WTC11 (cell line): ENCODE data around the gene TOM1. TPM values are rescaled to one million over a fixed set of nuclear protein-coding genes. Genes with fewer than 3 reads are reported as not detected.

Experiments used
- ATAC-seq: fragments of 200-7000 bp; cut with Tn5 transposase; 2 replicates; pipeline ENCODE4 v1.10.0; 2021; ENCODE audit warnings: mild to moderate bottlenecking, moderate library complexity
- CTCF ChIA-PET: fragments of 300-600 bp; sonication (Branson Sonifier 250); formaldehyde crosslinking; loops from one replicate; lab custom pipeline; 2021; ENCODE audit warnings: antibody characterized with exemption; lab: Charles Lee
- POLR2A ChIA-PET: fragments of 350-600 bp; sonication (Branson Sonifier 250); formaldehyde crosslinking; loops from one replicate; lab custom pipeline; 2021; ENCODE audit warnings: antibody characterized with exemption; lab: Charles Lee
- DNase-seq: peaks from one replicate; pipeline ENCODE4 v3.0.0; 2021; ENCODE audit warnings: low spot score
- H3K27ac Mint-ChIP-seq: 2 replicates; pipeline ENCODE4 v1.8.0; 2021; ENCODE audit warnings: mixed read lengths
- H3K27me3 Mint-ChIP-seq: 2 replicates; pipeline ENCODE4 v1.8.0; 2021; ENCODE audit warnings: low read depth, mild to moderate bottlenecking, moderate library complexity, mixed read lengths
- H3K36me3 Mint-ChIP-seq: 2 replicates; pipeline ENCODE4 v1.8.0; 2021; ENCODE audit warnings: mixed read lengths
- H3K4me1 Mint-ChIP-seq: 2 replicates; pipeline ENCODE4 v1.8.0; 2022; ENCODE audit warnings: mixed read lengths
- H3K4me3 Mint-ChIP-seq: 2 replicates; pipeline ENCODE4 v1.8.0; 2021; ENCODE audit warnings: mild to moderate bottlenecking, moderate library complexity, mixed read lengths
- H3K9me3 Mint-ChIP-seq: 2 replicates; pipeline ENCODE4 v1.8.0; 2021; ENCODE audit warnings: mixed read lengths
- ATF2 ChIP-seq: sonication (generic); formaldehyde crosslinking; IDR thresholded peaks from 2 replicates; pipeline ENCODE4 v1.8.1; 2022; ENCODE audit warnings: low read depth, missing genetic modification reagents, borderline replicate concordance
- ATF3 ChIP-seq: sonication (generic); formaldehyde crosslinking; conservative IDR thresholded peaks from 2 replicates; pipeline ENCODE4 v1.8.1; 2022; ENCODE audit warnings: mild to moderate bottlenecking, missing genetic modification reagents
- CREB1 ChIP-seq: sonication (generic); formaldehyde crosslinking; IDR thresholded peaks from 2 replicates; pipeline ENCODE4 v1.8.0; 2023; ENCODE audit warnings: mild to moderate bottlenecking, missing genetic modification reagents
- CREM ChIP-seq: sonication (generic); formaldehyde crosslinking; IDR thresholded peaks from 2 replicates; pipeline ENCODE4 v1.8.1; 2022; ENCODE audit warnings: mild to moderate bottlenecking, missing genetic modification reagents, moderate library complexity
- CTCF ChIP-seq: fragments of 200-600 bp; IDR thresholded peaks from 2 replicates; pipeline ENCODE4 v1.8.0; 2022; ENCODE audit warnings: antibody characterized with exemption
- E2F1 ChIP-seq: sonication (generic); formaldehyde crosslinking; IDR thresholded peaks from 2 replicates; pipeline ENCODE4 v1.8.0; 2022; ENCODE audit warnings: mild to moderate bottlenecking, missing genetic modification reagents
- E2F4 ChIP-seq: sonication (generic); formaldehyde crosslinking; IDR thresholded peaks from 2 replicates; pipeline ENCODE4 v1.8.1; 2022; ENCODE audit warnings: low read depth, mild to moderate bottlenecking, moderate library complexity, missing genetic modification reagents, borderline replicate concordance
- ESRRA ChIP-seq: sonication (generic); formaldehyde crosslinking; IDR thresholded peaks from 2 replicates; pipeline ENCODE4 v1.8.1; 2022; ENCODE audit warnings: mild to moderate bottlenecking, missing genetic modification reagents, borderline replicate concordance
- ETV6 ChIP-seq: sonication (generic); formaldehyde crosslinking; IDR thresholded peaks from 2 replicates; pipeline ENCODE4 v1.8.1; 2022; ENCODE audit warnings: mild to moderate bottlenecking, missing genetic modification reagents
- GRHL2 ChIP-seq: fragments of 250-450 bp; sonication (Bioruptor Pico); IDR thresholded peaks from 2 replicates; pipeline ENCODE4 v1.8.0; 2022; ENCODE audit warnings: mild to moderate bottlenecking, moderate library complexity; ENCODE audit not compliant: insufficient replicate concordance, severe bottlenecking
- HMGXB4 ChIP-seq: sonication (generic); formaldehyde crosslinking; IDR thresholded peaks from 2 replicates; pipeline ENCODE4 v1.8.1; 2023; ENCODE audit warnings: mild to moderate bottlenecking, moderate library complexity, missing genetic modification reagents
- JUN ChIP-seq: sonication (generic); formaldehyde crosslinking; IDR thresholded peaks from 2 replicates; pipeline ENCODE4 v1.8.0; 2023; ENCODE audit warnings: mild to moderate bottlenecking, missing genetic modification reagents
- NFE2L1 ChIP-seq: sonication (generic); formaldehyde crosslinking; IDR thresholded peaks from 2 replicates; pipeline ENCODE4 v1.8.1; 2023; ENCODE audit warnings: missing genetic modification reagents
- OVOL2 ChIP-seq: fragments of 250-450 bp; sonication (Bioruptor Pico); IDR thresholded peaks from 2 replicates; pipeline ENCODE4 v1.9.0; 2021; ENCODE audit warnings: mild to moderate bottlenecking, borderline replicate concordance
- SMAD3 ChIP-seq: sonication (generic); formaldehyde crosslinking; IDR thresholded peaks from 2 replicates; pipeline ENCODE4 v1.8.0; 2022; ENCODE audit warnings: missing genetic modification reagents, mild to moderate bottlenecking, borderline replicate concordance
- SP1 ChIP-seq: sonication (generic); formaldehyde crosslinking; conservative IDR thresholded peaks from 2 replicates; pipeline ENCODE4 v1.8.1; 2022; ENCODE audit warnings: missing genetic modification reagents
- TEAD4 ChIP-seq: sonication (generic); formaldehyde crosslinking; IDR thresholded peaks from 2 replicates; pipeline ENCODE4 v1.8.0; 2022; ENCODE audit warnings: mild to moderate bottlenecking, missing genetic modification reagents
- USF1 ChIP-seq: sonication (generic); formaldehyde crosslinking; IDR thresholded peaks from 2 replicates; pipeline ENCODE4 v1.8.0; 2022; ENCODE audit warnings: mild to moderate bottlenecking, missing genetic modification reagents
- USF2 ChIP-seq: sonication (generic); formaldehyde crosslinking; IDR thresholded peaks from 2 replicates; pipeline ENCODE4 v1.8.1; 2023; ENCODE audit warnings: mild to moderate bottlenecking, missing genetic modification reagents, moderate library complexity
- ZBTB21 ChIP-seq: sonication (generic); formaldehyde crosslinking; IDR thresholded peaks from 2 replicates; pipeline ENCODE4 v1.8.1; 2023; ENCODE audit warnings: mild to moderate bottlenecking, missing genetic modification reagents, borderline replicate concordance
- ZNF121 ChIP-seq: sonication (generic); formaldehyde crosslinking; IDR thresholded peaks from 2 replicates; pipeline ENCODE4 v1.8.0; 2023; ENCODE audit warnings: missing genetic modification reagents
- ZNF219 ChIP-seq: sonication (generic); formaldehyde crosslinking; IDR thresholded peaks from 2 replicates; pipeline ENCODE4 v1.8.0; 2023; ENCODE audit warnings: missing genetic modification reagents, mild to moderate bottlenecking, borderline replicate concordance
- ZNF396 ChIP-seq: fragments of 250-450 bp; sonication (Bioruptor Pico); IDR thresholded peaks from 2 replicates; pipeline ENCODE4 v1.8.0; 2021; ENCODE audit warnings: mild to moderate bottlenecking, moderate library complexity, borderline replicate concordance
- ZNF416 ChIP-seq: fragments of 250-450 bp; sonication (Bioruptor Pico); IDR thresholded peaks from 2 replicates; pipeline ENCODE4 v1.9.0; 2021; ENCODE audit warnings: mild to moderate bottlenecking, inconsistent platforms
- ZNF425 ChIP-seq: fragments of 250-450 bp; sonication (Bioruptor Pico); conservative IDR thresholded peaks from 2 replicates; pipeline ENCODE4 v1.9.0; 2021; ENCODE audit warnings: mild to moderate bottlenecking
- ZNF671 ChIP-seq: fragments of 250-450 bp; sonication (Bioruptor Pico); IDR thresholded peaks from 2 replicates; pipeline ENCODE4 v1.8.0; 2021; ENCODE audit warnings: mild to moderate bottlenecking
- total RNA-seq: library from RNA; stranded (reverse); gene quantifications from 3 replicates; pipeline ENCODE4 v1.2.3, GENCODE V29; 2021

TOM1 gene
- total RNA-seq, 1 experiment from 2014 or later: 23.5 TPM

GRCh38 chr22:35333220-35333619, 33.5 kb downstream of the TOM1 start:
- ChIA-PET POLR2A (no interaction called here), CTCF (no interaction called here)
- Mint-ChIP-seq H3K27me3 (no peaks in the 10 kb centered on the region), H3K4me3 (no peak overlapping the region), H3K27ac (no peak overlapping the region), H3K4me1 (no peaks in the 10 kb centered on the region), H3K9me3 (no peaks in the 10 kb centered on the region), H3K36me3 (peaks cover 12% of the 10 kb centered on the region)
- no peak for DNase-seq
- TF ChIP-seq CREB1: no peak
- TF ChIP-seq CREM: no peak
- TF ChIP-seq USF2 (CRISPR knock-in tag): no peak
- no peak for TF ChIP-seq ETV6 (CRISPR knock-in tag)
- TF ChIP-seq ESRRA (CRISPR knock-in tag): no peak
- TF ChIP-seq ZBTB21: no peak
- no peak for TF ChIP-seq ZNF671 (CRISPR knock-in tag)
- TF ChIP-seq ZNF219 (CRISPR knock-in tag): no peak
- TF ChIP-seq ATF2 (CRISPR knock-in tag): no peak
- TF ChIP-seq SMAD3 (CRISPR knock-in tag): no peak
- TF ChIP-seq OVOL2 (CRISPR knock-in tag): no peak
- TF ChIP-seq NFE2L1 (CRISPR knock-in tag): no peak
- no peak for TF ChIP-seq HMGXB4 (CRISPR knock-in tag)
- TF ChIP-seq CTCF: no peak
- no peak for TF ChIP-seq SP1 (CRISPR knock-in tag)
- no peak for TF ChIP-seq USF1 (CRISPR knock-in tag)
- TF ChIP-seq GRHL2 (CRISPR knock-in tag): no peak
- no peak for TF ChIP-seq ATF3 (CRISPR knock-in tag)
- TF ChIP-seq ZNF121: no peak
- ATAC-seq: no peak

GRCh38 chr22:35334004-35334403, 34.3 kb downstream of the TOM1 start:
- H3K9me3 Mint-ChIP-seq: no peaks in the 10 kb centered on the region
- no peaks in the 10 kb centered on the region for H3K4me1 Mint-ChIP-seq
- H3K36me3 Mint-ChIP-seq: peaks cover 12% of the 10 kb centered on the region
- H3K4me3 Mint-ChIP-seq: no peak overlapping the region
- ATAC-seq (no peak), DNase-seq (no peak)
- H3K27me3 Mint-ChIP-seq: no peaks in the 10 kb centered on the region
- CTCF ChIA-PET: interaction anchor here (0.9 kb wide), 1 partner anchor 97 kb away, joined by 3 read pairs; no protein-coding TSS in a partner anchor
- no peak overlapping the region for H3K27ac Mint-ChIP-seq
- POLR2A ChIA-PET: no interaction called here
- TF ChIP-seq JUN (CRISPR knock-in tag): no peak
- no peak for TF ChIP-seq E2F4
- TF ChIP-seq ZNF416 (CRISPR knock-in tag): no peak
- no peak for TF ChIP-seq ZNF425 (CRISPR knock-in tag)
- no peak for TF ChIP-seq E2F1 (CRISPR knock-in tag)
- TF ChIP-seq ZNF396 (CRISPR knock-in tag): no peak
- no peak for TF ChIP-seq ESRRA (CRISPR knock-in tag)
- TF ChIP-seq TEAD4 (CRISPR knock-in tag): no peak
